ENCODE results near the gene CFB. TPM values are rescaled to one million over a fixed set of nuclear protein-coding genes. Genes with fewer than 3 reads are reported as not detected.

The CFB gene
- polyA plus RNA-seq, 1 experiment, result 6.7 TPM

- Histone ChIP-seq H3K27me3 (ENCODE audit: control insufficient read depth, insufficient read depth, low read length) (no peaks in the 10 kb centered on the region), H3K36me3 (ENCODE audit: control insufficient read depth, insufficient read depth, low read length) (peaks cover 55% of the 10 kb centered on the region), H3K4me3 (ENCODE audit: low read depth, low read length) (no peak overlapping the region)
- no peak for TF ChIP-seq CTCF (IDR thresholded peaks at IDR 0.05; ENCODE audit: insufficient read depth, low read depth, low read length)
- CTCF ChIA-PET, result interaction anchor here (1.0 kb wide), 1 partner anchor 14 kb away, joined by 3 read pairs; no protein-coding TSS in a partner anchor
- POLR2A ChIA-PET, result no interaction called here
- no peak for DNase-seq (ENCODE audit: low read depth)
Measured at GRCh38 chr6:31965700-31966099, 19.8 kb downstream of the CFB start.

DNA sequence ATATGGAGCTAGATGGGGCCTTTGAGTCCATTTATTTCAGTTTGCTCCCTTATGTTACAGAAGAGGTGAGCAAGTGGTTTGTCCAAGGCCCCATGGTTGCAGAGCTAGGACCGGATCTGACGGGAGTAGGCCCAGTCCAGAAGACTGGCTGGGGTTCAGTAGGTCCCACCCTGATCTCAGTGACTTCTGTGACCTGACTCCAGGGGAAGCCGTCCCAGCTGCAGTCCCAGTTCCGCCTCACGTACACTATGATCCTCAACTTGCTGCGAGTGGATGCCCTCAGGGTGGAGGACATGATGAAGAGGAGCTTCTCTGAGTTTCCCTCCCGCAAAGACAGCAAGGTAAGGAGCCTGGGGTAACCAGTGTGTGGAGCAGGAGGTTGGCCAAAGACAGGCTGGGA is 20.6 kb downstream of the CFB start:
- CTCF ChIA-PET, result no interaction called here
- no peaks in the 10 kb centered on the region for H3K27me3 ChIP-seq (ENCODE audit: control insufficient read depth, insufficient read depth, low read length)
- POLR2A ChIA-PET, result no interaction called here
- no peak overlapping the region for H3K4me3 ChIP-seq (ENCODE audit: low read depth, low read length)
- no peak for TF ChIP-seq CTCF (IDR thresholded peaks at IDR 0.05; ENCODE audit: insufficient read depth, low read depth, low read length)
- no peak for DNase-seq (ENCODE audit: low read depth)
- H3K36me3 ChIP-seq (ENCODE audit: control insufficient read depth, insufficient read depth, low read length), result peaks cover 52% of the 10 kb centered on the region

GRCh38 chr6:31966997-31967925 is 21.4 kb downstream of the CFB start:
- H3K36me3 ChIP-seq (ENCODE audit: control insufficient read depth, insufficient read depth, low read length), result peaks cover 46% of the 10 kb centered on the region
- ChIA-PET POLR2A (no interaction called here), CTCF (interaction anchor here (0.6 to 3.9 kb wide), 2 partner anchors 15 to 33 kb away, joined by 3 to 17 read pairs; no protein-coding TSS in a partner anchor)

DNA sequence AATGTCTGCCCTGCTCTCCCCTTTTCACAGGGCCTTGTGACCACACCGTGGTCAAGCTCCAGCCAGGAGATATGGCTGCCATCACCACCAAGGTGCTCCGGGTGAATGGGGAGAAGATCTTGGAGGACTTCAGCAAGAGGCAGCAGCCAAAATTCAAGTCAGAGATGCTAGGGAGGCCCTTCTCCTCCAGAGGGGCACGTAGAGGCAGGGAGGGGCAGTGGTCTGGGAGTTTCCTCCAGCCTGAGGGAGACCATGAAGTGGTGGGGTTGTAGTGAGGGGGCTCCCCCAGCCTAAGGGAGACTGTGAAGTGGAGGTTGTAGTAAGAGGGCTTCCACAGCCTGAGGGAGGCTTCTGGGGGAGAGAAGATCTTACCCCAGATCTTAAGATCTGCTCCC is 22.0 kb downstream of the CFB start:
- no peak for TF ChIP-seq CTCF (IDR thresholded peaks at IDR 0.05; ENCODE audit: insufficient read depth, low read depth, low read length)
- no peak overlapping the region for H3K4me3 ChIP-seq (ENCODE audit: low read depth, low read length)
- POLR2A ChIA-PET, result no interaction called here
- no peaks in the 10 kb centered on the region for H3K27me3 ChIP-seq (ENCODE audit: control insufficient read depth, insufficient read depth, low read length)
- CTCF ChIA-PET, result interaction anchor here (0.6 to 3.9 kb wide), 3 partner anchors 16 to 151 kb away, joined by 3 to 17 read pairs (median 5); no protein-coding TSS in a partner anchor
- peaks cover 39% of the 10 kb centered on the region for H3K36me3 ChIP-seq (ENCODE audit: control insufficient read depth, insufficient read depth, low read length)
- DNase-seq (ENCODE audit: low read depth), result no peak

More at GRCh38 chr6:31966997-31967925, 21.4 kb downstream of the CFB start:
- DNase-seq (ENCODE audit: low read depth), result no peak
- Histone ChIP-seq H3K27me3 (ENCODE audit: control insufficient read depth, insufficient read depth, low read length) (no peaks in the 10 kb centered on the region), H3K4me3 (ENCODE audit: low read depth, low read length) (no peak overlapping the region)
- TF ChIP-seq CTCF (IDR thresholded peaks at IDR 0.05; ENCODE audit: insufficient read depth, low read depth, low read length), result no peak

DNA sequence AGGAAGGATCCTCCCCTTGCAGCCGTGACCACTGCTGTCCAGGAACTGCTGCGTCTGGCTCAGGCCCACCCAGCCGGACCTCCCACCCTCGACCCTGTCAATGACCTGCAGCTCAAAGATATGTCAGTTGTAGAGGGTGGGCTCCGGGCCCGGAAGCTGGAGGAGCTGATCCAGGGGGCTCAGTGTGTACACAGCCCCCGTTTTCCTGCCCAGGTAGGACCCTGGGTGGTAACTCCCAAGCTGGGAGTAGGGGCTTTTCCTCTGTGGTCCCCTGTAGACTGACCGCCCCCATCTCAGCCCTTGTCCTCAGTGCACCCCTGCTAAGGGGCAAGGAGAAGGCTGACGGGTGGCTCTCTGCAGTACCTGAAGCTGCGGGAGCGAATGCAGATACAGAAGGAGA is 22.4 kb downstream of the CFB start:
- ChIA-PET CTCF (interaction anchor here (1.1 to 3.9 kb wide), 2 partner anchors 17 to 150 kb away, joined by 5 to 17 read pairs; no protein-coding TSS in a partner anchor), POLR2A (no interaction called here)
- no peaks in the 10 kb centered on the region for H3K27me3 ChIP-seq (ENCODE audit: control insufficient read depth, insufficient read depth, low read length)
- TF ChIP-seq CTCF (IDR thresholded peaks at IDR 0.05; ENCODE audit: insufficient read depth, low read depth, low read length), result no peak
- peaks cover 38% of the 10 kb centered on the region for H3K36me3 ChIP-seq (ENCODE audit: control insufficient read depth, insufficient read depth, low read length)
- no peak overlapping the region for H3K4me3 ChIP-seq (ENCODE audit: low read depth, low read length)
- no peak for DNase-seq (ENCODE audit: low read depth)

Data from BJ (cell line).